Measurements from ENCODE around the gene DPPA2.

GRCh38 chr3:109339714-109340648 lies 23.7 kb upstream of the DPPA2 start:
- TF ChIP-seq POLR2A (IDR thresholded peaks at IDR 0.05): no peak
- TF ChIP-seq, protein P1, sequence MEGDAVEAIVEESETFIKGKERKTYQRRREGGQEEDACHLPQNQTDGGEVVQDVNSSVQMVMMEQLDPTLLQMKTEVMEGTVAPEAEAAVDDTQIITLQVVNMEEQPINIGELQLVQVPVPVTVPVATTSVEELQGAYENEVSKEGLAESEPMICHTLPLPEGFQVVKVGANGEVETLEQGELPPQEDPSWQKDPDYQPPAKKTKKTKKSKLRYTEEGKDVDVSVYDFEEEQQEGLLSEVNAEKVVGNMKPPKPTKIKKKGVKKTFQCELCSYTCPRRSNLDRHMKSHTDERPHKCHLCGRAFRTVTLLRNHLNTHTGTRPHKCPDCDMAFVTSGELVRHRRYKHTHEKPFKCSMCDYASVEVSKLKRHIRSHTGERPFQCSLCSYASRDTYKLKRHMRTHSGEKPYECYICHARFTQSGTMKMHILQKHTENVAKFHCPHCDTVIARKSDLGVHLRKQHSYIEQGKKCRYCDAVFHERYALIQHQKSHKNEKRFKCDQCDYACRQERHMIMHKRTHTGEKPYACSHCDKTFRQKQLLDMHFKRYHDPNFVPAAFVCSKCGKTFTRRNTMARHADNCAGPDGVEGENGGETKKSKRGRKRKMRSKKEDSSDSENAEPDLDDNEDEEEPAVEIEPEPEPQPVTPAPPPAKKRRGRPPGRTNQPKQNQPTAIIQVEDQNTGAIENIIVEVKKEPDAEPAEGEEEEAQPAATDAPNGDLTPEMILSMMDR (IDR thresholded peaks at IDR 0.05): no peak
